Pancreas (tissue), 10 donors: ENCODE data around the gene CELF5. TPM values are rescaled to one million over a fixed set of nuclear protein-coding genes. Genes with fewer than 3 reads are reported as not detected.

ENCODE experiments used
- ATAC-seq, 4 donors: fragments of 200-7000 bp; cut with Tn5 transposase; one replicate each; pipeline versions ENCODE4 v1.8.0 to v1.9.1; 2020; ENCODE audit warnings: mild to moderate bottlenecking in 4 of 4, moderate library complexity in 4 of 4
- DNase-seq, 6 donors: peaks; one replicate each; pipeline ENCODE4 v3.0.0-alpha.2; 2020
- FAIRE-seq: peaks from 2 replicates; lab custom pipeline; 2012; peaks lifted over from hg19 to GRCh38; lab: Jason Lieb, UNC
- H3K27ac ChIP-seq, 4 donors: fragments of 200-600 bp; sonication (generic); 1 replicate in 3 of 4; 2 replicates in 1 of 4; pipeline versions ENCODE4 v1.5.0 to v1.8.0; 2020
- H3K27me3 ChIP-seq, 4 donors: fragments of 200-600 bp; one replicate each; pipeline ENCODE4 v1.8.0; 2021
- H3K36me3 ChIP-seq, 3 donors: fragments of 200-600 bp; sonication (generic) in 1 of 3; one replicate each; pipeline versions ENCODE4 v1.5.0 to v1.8.0; 2020 to 2021
- H3K4me1 ChIP-seq, 3 donors: fragments of 200-600 bp; one replicate each; pipeline ENCODE4 v1.8.0; 2021
- H3K4me3 ChIP-seq, 4 donors: fragments of 200-600 bp; sonication (generic) in 2 of 4; one replicate each; pipeline versions ENCODE4 v1.5.0 to v1.8.0; 2020 to 2021
- H3K9me3 ChIP-seq, 4 donors: fragments of 200-600 bp; one replicate each; pipeline ENCODE4 v1.8.0; 2021
- CTCF ChIP-seq, 4 donors: fragments of 200-600 bp; sonication (generic) in 3 of 4; IDR thresholded peaks; one replicate each; pipeline versions ENCODE4 v1.5.0 to v1.8.0; 2021; ENCODE audit warnings: antibody characterized with exemption in 4 of 4
- WGBS, 2 donors: extraction: QIAGEN DNeasy Blood & Tissue Kit; methylation state at CpG; one replicate each; pipeline ENCODE4 v1.1.7; 2013; 5-methylcytosine and 5-hydroxymethylcytosine counted together
- intact Hi-C, 3 donors: fragments of 100-400 bp; cut with DNase I; formaldehyde crosslinking; loops; one replicate each; pipeline versions ENCODE4 v1.11.1 to v1.14.2; 2022
- polyA plus RNA-seq, 2 donors: library from polyadenylated mRNA; stranded (reverse); fragments of 200-250 nt; gene quantifications; one replicate each; pipeline ENCODE4 v1.2.3, GENCODE V29; 2013
- total RNA-seq, 6 donors: library from RNA; stranded (reverse); fragmentation: NEBNext Ultra II Directional in 4 of 6; extraction: Animal tissue kit (Norgen Biotek cat#: 25700) in 4 of 6; gene quantifications; one replicate each; pipeline versions ENCODE4 v1.2.1 to v1.2.4, GENCODE V29; 2021 to 2023
- donor health status: healthy with polysubstance abuse.
- donor health status: DM: no; HTN: no; CAD: no; lungs with moderate emphysema.
- donor health status: DM: no; HTN: no; CAD: no.
- donor health status: control.
- donor health status: control.
- donor health status: Bipolar disorder and iron deficiency.
- donor health status: DM: yes; HTN: yes; CAD: no.
- donor health status: DM: no; HTN: no; CAD: no.
- donor health status: DM: no; HTN: no; CAD: no.
- donor health status: DM: yes; HTN: yes; CAD: no.

CELF5 gene
- total and polyA plus RNA-seq, 8 donors = 0.30 to 1.6 (median 0.65) TPM

- FAIRE-seq (no peak), DNase-seq (no peak), ATAC-seq (no peak)
- WGBS, 2 donors = 7 to 24% methylated on average over 15 to 47 of the region's 47 CpGs
- intact Hi-C loops = no loop called here
- Histone ChIP-seq H3K9me3 (no peaks in the 10 kb centered on the region), H3K4me1 (no peaks in the 10 kb centered on the region), H3K27me3 (peaks cover 0 to 3% (median 0%) of the 10 kb centered on the region in 4 donors), H3K36me3 (no peaks in the 10 kb centered on the region), H3K27ac (no peak overlapping the region), H3K4me3 (no peak overlapping the region)
- no peak for TF ChIP-seq CTCF (IDR thresholded peaks at IDR 0.05)
Measured at GRCh38 chr19:3269916-3270671, 45.6 kb downstream of the CELF5 start.

- H3K27ac ChIP-seq = no peak overlapping the region
- FAIRE-seq (no peak), ATAC-seq (no peak), DNase-seq (peak in 1 of 6 donors; percentile 34)
- no peaks in the 10 kb centered on the region for H3K36me3 ChIP-seq
- no peaks in the 10 kb centered on the region for H3K4me1 ChIP-seq
- TF ChIP-seq CTCF (IDR thresholded peaks at IDR 0.05) = no peak
- intact Hi-C loops = no loop called here
- H3K27me3 ChIP-seq = peaks cover 0 to 3% (median 0%) of the 10 kb centered on the region in 4 donors
- no peaks in the 10 kb centered on the region for H3K9me3 ChIP-seq
- no peak overlapping the region for H3K4me3 ChIP-seq
- 8 to 12% methylated on average over 9 to 10 of the region's 11 CpGs for WGBS, 2 donors
Measured at GRCh38 chr19:3270902-3271301, 46.4 kb downstream of the CELF5 start.

GRCh38 chr19:3272401-3272931, 48.0 kb downstream of the CELF5 start:
- intact Hi-C loops = no loop called here
- 50 to 54% methylated on average over 4 of the region's 4 CpGs for WGBS, 2 donors
- Histone ChIP-seq H3K9me3 (no peaks in the 10 kb centered on the region), H3K4me3 (no peak overlapping the region), H3K36me3 (no peaks in the 10 kb centered on the region), H3K27me3 (peaks cover 0 to 3% (median 0%) of the 10 kb centered on the region in 4 donors), H3K27ac (no peak overlapping the region), H3K4me1 (no peaks in the 10 kb centered on the region)
- FAIRE-seq = no peak
- TF ChIP-seq CTCF (IDR thresholded peaks at IDR 0.05) = no peak
- no peak for DNase-seq
- no peak for ATAC-seq

- WGBS, 2 donors = 82 to 88% methylated on average over 3 of the region's 3 CpGs
- no peak for ATAC-seq
- H3K4me3 ChIP-seq = no peak overlapping the region
- H3K36me3 ChIP-seq = no peaks in the 10 kb centered on the region
- no peak for FAIRE-seq
- DNase-seq = no peak
- intact Hi-C loops = no loop called here
- TF ChIP-seq CTCF (IDR thresholded peaks at IDR 0.05) = no peak
- H3K9me3 ChIP-seq = no peaks in the 10 kb centered on the region
- H3K4me1 ChIP-seq = no peaks in the 10 kb centered on the region
- no peak overlapping the region for H3K27ac ChIP-seq
- peaks cover 0 to 3% (median 0%) of the 10 kb centered on the region in 4 donors for H3K27me3 ChIP-seq
Measured at GRCh38 chr19:3272952-3273351, 48.5 kb downstream of the CELF5 start.
